Naive thymus-derived CD8-positive, alpha-beta T cell (primary cell): ENCODE data around the gene CHMP4A. TPM values are rescaled to one million over a fixed set of nuclear protein-coding genes. Genes with fewer than 3 reads are reported as not detected.

Experiments used
- ATAC-seq, 2 donors: fragments of 150-1000 bp; cut with Tn5 transposase in 1 of 2; sonication (Bioruptor Pico), chemical (Tn5 transposase) in 1 of 2; 1 replicate in 1 of 2; 2 replicates in 1 of 2; pipeline ENCODE4 v1.10.0; 2021; ENCODE audit warnings: mild to moderate bottlenecking in 2 of 2, moderate library complexity in 2 of 2
- POLR2A ChIA-PET: fragments of 350-600 bp; sonication (Branson Sonifier 250); formaldehyde crosslinking; loops from one replicate; lab custom pipeline; 2021; ENCODE audit warnings: antibody characterized with exemption; lab: Charles Lee
- DNase-seq, 10 donors: peaks; one replicate each; pipeline versions ENCODE4 v3.0.0 to v3.0.0-alpha.2; 2020 to 2022
- H3K27ac Mint-ChIP-seq, 10 donors: one replicate each; pipeline ENCODE4 v1.8.0; 2020 to 2022; ENCODE audit warnings: mild to moderate bottlenecking in 10 of 10, mixed read lengths in 10 of 10, moderate library complexity in 4 of 10, inconsistent platforms in 1 of 10
- H3K27me3 Mint-ChIP-seq, 5 donors: one replicate each; pipeline ENCODE4 v1.8.0; 2021 to 2022; ENCODE audit warnings: mixed read lengths in 5 of 5
- H3K36me3 Mint-ChIP-seq, 3 donors: one replicate each; pipeline ENCODE4 v1.8.0; 2020 to 2022; ENCODE audit warnings: mixed read lengths in 3 of 3, mild to moderate bottlenecking in 2 of 3, inconsistent platforms in 1 of 3
- H3K4me1 Mint-ChIP-seq, 4 donors: one replicate each; pipeline ENCODE4 v1.8.0; 2021 to 2022; ENCODE audit warnings: mixed read lengths in 4 of 4
- H3K4me3 Mint-ChIP-seq, 10 donors: one replicate each; pipeline ENCODE4 v1.8.0; 2020 to 2022; ENCODE audit warnings: mild to moderate bottlenecking in 10 of 10, mixed read lengths in 10 of 10, moderate library complexity in 6 of 10, inconsistent platforms in 1 of 10
- H3K9me3 Mint-ChIP-seq, 9 donors: one replicate each; pipeline ENCODE4 v1.8.0; 2020 to 2022; ENCODE audit warnings: mixed read lengths in 9 of 9, mild to moderate bottlenecking in 3 of 9, inconsistent platforms in 1 of 9, moderate library complexity in 1 of 9
- polyA plus RNA-seq, 3 donors: library from polyadenylated mRNA; unstranded; fragments of 300-500 nt; fragmentation: Illumina TruSeq; gene quantifications; one replicate each; pipeline ENCODE4 v1.2.3, GENCODE V29; 2021
- total RNA-seq, 8 experiments: library from RNA in 2 of 8; stranded (reverse) in 2 of 8; gene quantifications; one replicate each; pipeline ENCODE4 v1.2.3 and lab custom pipeline; 2021 to 2026

The CHMP4A gene
- total and polyA plus RNA-seq, 5 experiments from 2014 or later = 99.4 to 144 (median 133) TPM

GRCh38 chr14:24189059-24189375, 24.3 kb downstream of the CHMP4A start:
- DNase-seq = no peak
- POLR2A ChIA-PET = interaction anchor here (0.6 to 4.8 kb wide), 22 partner anchors 9 to 1170 kb away, joined by 3 to 36 read pairs (median 5); partner anchors contain the start of genes CARMIL3, CBLN3, CHMP4A and DCAF11
- H3K4me1 Mint-ChIP-seq = peaks cover 16 to 63% (median 47%) of the 10 kb centered on the region in 4 donors

GRCh38 chr14:24188251-24189058, 24.8 kb downstream of the CHMP4A start, which contains the start of gene IPO4:
Gene IPO4, minus strand, starts transcription at chr14:24188816. Its CDS starts 29 bp downstream, at chr14:24188787.
- no peaks in the 10 kb centered on the region for H3K9me3 Mint-ChIP-seq
- H3K27me3 Mint-ChIP-seq = peaks cover 0 to 2% (median 0%) of the 10 kb centered on the region in 5 donors
- H3K4me3 Mint-ChIP-seq = peak within 1 kb of the TSS; percentile 80 to 95 (median 90)
- peak; percentile 90 to 97 for ATAC-seq
- H3K4me1 Mint-ChIP-seq = peaks cover 14 to 61% (median 44%) of the 10 kb centered on the region in 4 donors
- POLR2A ChIA-PET = interaction anchor here (0.5 to 4.8 kb wide), 24 partner anchors 8 to 1169 kb away, joined by 3 to 36 read pairs (median 4); partner anchors contain the start of genes CARMIL3, CBLN3, CHMP4A and DCAF11
- DNase-seq = peak; percentile 85 to 98 (median 94)
- peaks cover 0 to 37% (median 10%) of the 10 kb centered on the region in 3 donors for H3K36me3 Mint-ChIP-seq
- H3K27ac Mint-ChIP-seq = peak within 1 kb of the TSS; percentile 83 to 97 (median 94)

More at GRCh38 chr14:24189059-24189375, 24.3 kb downstream of the CHMP4A start:
- Mint-ChIP-seq H3K9me3 (no peaks in the 10 kb centered on the region), H3K36me3 (peaks cover 0 to 31% (median 10%) of the 10 kb centered on the region in 3 donors), H3K4me3 (peak overlapping the region; percentile 80 to 95 (median 90)), H3K27me3 (peaks cover 0 to 2% (median 0%) of the 10 kb centered on the region in 5 donors), H3K27ac (peak overlapping the region; percentile 83 to 97 (median 94))
- ATAC-seq = no peak

GRCh38 chr14:24187539-24187915, 25.8 kb downstream of the CHMP4A start:
- peaks cover 0 to 38% (median 7%) of the 10 kb centered on the region in 3 donors for H3K36me3 Mint-ChIP-seq
- peaks cover 14 to 52% (median 38%) of the 10 kb centered on the region in 4 donors for H3K4me1 Mint-ChIP-seq
- POLR2A ChIA-PET = interaction anchor here (1.1 to 4.8 kb wide), 8 partner anchors 8 to 113 kb away, joined by 3 to 27 read pairs (median 10); partner anchors contain the start of genes CHMP4A, DHRS1, IRF9 and NOP9
- peak overlapping the region in 9 of 10 donors; percentile 83 to 97 (median 94) for H3K27ac Mint-ChIP-seq
- DNase-seq (no peak), ATAC-seq (no peak)
- H3K9me3 Mint-ChIP-seq = no peaks in the 10 kb centered on the region
- H3K4me3 Mint-ChIP-seq = peak overlapping the region; percentile 80 to 95 (median 90)
- H3K27me3 Mint-ChIP-seq = peaks cover 0 to 2% (median 0%) of the 10 kb centered on the region in 5 donors

- ATAC-seq (no peak), DNase-seq (no peak)
- Mint-ChIP-seq H3K9me3 (no peaks in the 10 kb centered on the region), H3K36me3 (peaks cover 0 to 38% (median 6%) of the 10 kb centered on the region in 3 donors), H3K27me3 (peaks cover 0 to 2% (median 0%) of the 10 kb centered on the region in 5 donors), H3K27ac (peak overlapping the region in 8 of 10 donors; percentile 34 to 91 (median 69)), H3K4me3 (peak overlapping the region; percentile 40 to 94 (median 76)), H3K4me1 (peaks cover 12 to 47% (median 33%) of the 10 kb centered on the region in 4 donors)
- POLR2A ChIA-PET = interaction anchor here (0.8 to 4.8 kb wide), 9 partner anchors 9 to 255 kb away, joined by 3 to 27 read pairs (median 9); partner anchors contain the start of genes CHMP4A, DHRS1, IRF9 and NOP9
Observed at GRCh38 chr14:24186831-24187538, 26.3 kb downstream of the CHMP4A start.

- H3K4me3 Mint-ChIP-seq = peak overlapping the region in 1 of 10 donors; percentile 62
- H3K27me3 Mint-ChIP-seq = peaks cover 0 to 2% (median 0%) of the 10 kb centered on the region in 5 donors
- H3K36me3 Mint-ChIP-seq = peaks cover 0 to 36% (median 6%) of the 10 kb centered on the region in 3 donors
- no peaks in the 10 kb centered on the region for H3K9me3 Mint-ChIP-seq
- POLR2A ChIA-PET = interaction anchor here (0.8 to 4.8 kb wide), 8 partner anchors 10 to 85 kb away, joined by 3 to 18 read pairs (median 6); partner anchors contain the start of genes CHMP4A, DCAF11, IRF9 and RABGGTA
- peaks cover 13 to 39% (median 30%) of the 10 kb centered on the region in 4 donors for H3K4me1 Mint-ChIP-seq
- ATAC-seq (no peak), DNase-seq (no peak)
- H3K27ac Mint-ChIP-seq = peak overlapping the region in 2 of 10 donors; percentile 3 to 69
Observed at GRCh38 chr14:24185741-24186140, 27.5 kb downstream of the CHMP4A start.

- Mint-ChIP-seq H3K27ac (peak overlapping the region in 2 of 10 donors; percentile 11 to 31), H3K36me3 (peaks cover 0 to 42% (median 3%) of the 10 kb centered on the region in 3 donors), H3K4me3 (no peak overlapping the region), H3K27me3 (peaks cover 0 to 2% (median 0%) of the 10 kb centered on the region in 5 donors), H3K9me3 (no peaks in the 10 kb centered on the region), H3K4me1 (peaks cover 13 to 34% (median 29%) of the 10 kb centered on the region in 4 donors)
- DNase-seq = no peak
- no peak for ATAC-seq
- POLR2A ChIA-PET = interaction anchor here (1.2 to 2.9 kb wide), 5 partner anchors 10 to 86 kb away, joined by 3 to 12 read pairs (median 6); partner anchors contain the start of genes CHMP4A, DCAF11, IRF9 and RABGGTA
Observed at GRCh38 chr14:24185026-24185425, 28.3 kb downstream of the CHMP4A start.

- POLR2A ChIA-PET = interaction anchor here (1.2 to 1.7 kb wide), 4 partner anchors 11 to 70 kb away, joined by 3 to 7 read pairs (median 6); partner anchors contain the start of genes DCAF11, REC8 and TM9SF1
- peaks cover 0 to 48% (median 3%) of the 10 kb centered on the region in 3 donors for H3K36me3 Mint-ChIP-seq
- DNase-seq = no peak
- no peak overlapping the region for H3K27ac Mint-ChIP-seq
- H3K9me3 Mint-ChIP-seq = no peaks in the 10 kb centered on the region
- peaks cover 0 to 2% (median 0%) of the 10 kb centered on the region in 5 donors for H3K27me3 Mint-ChIP-seq
- no peak overlapping the region for H3K4me3 Mint-ChIP-seq
- peaks cover 13 to 28% (median 24%) of the 10 kb centered on the region in 4 donors for H3K4me1 Mint-ChIP-seq
- ATAC-seq = no peak
Observed at GRCh38 chr14:24184104-24184970, 29.0 kb downstream of the CHMP4A start.

GRCh38 chr14:24183014-24183481, 30.2 kb downstream of the CHMP4A start:
- no peak for DNase-seq
- ATAC-seq = no peak
- POLR2A ChIA-PET = interaction anchor here (1.1 to 1.5 kb wide), 4 partner anchors 11 to 37 kb away, joined by 3 to 6 read pairs (median 4); partner anchors contain the start of genes PSME2 and REC8
- no peak overlapping the region for H3K4me3 Mint-ChIP-seq
- peaks cover 0 to 59% (median 6%) of the 10 kb centered on the region in 3 donors for H3K36me3 Mint-ChIP-seq
- peak overlapping the region in 4 of 10 donors; percentile 46 to 78 (median 60) for H3K27ac Mint-ChIP-seq
- no peaks in the 10 kb centered on the region for H3K27me3 Mint-ChIP-seq
- no peaks in the 10 kb centered on the region for H3K9me3 Mint-ChIP-seq
- H3K4me1 Mint-ChIP-seq = peaks cover 12 to 19% (median 15%) of the 10 kb centered on the region in 4 donors

GRCh38 chr14:24182110-24182882, 31.0 kb downstream of the CHMP4A start:
- no peak overlapping the region for H3K4me3 Mint-ChIP-seq
- no peak for DNase-seq
- H3K36me3 Mint-ChIP-seq = peaks cover 0 to 59% (median 6%) of the 10 kb centered on the region in 3 donors
- H3K4me1 Mint-ChIP-seq = peaks cover 5 to 12% (median 10%) of the 10 kb centered on the region in 4 donors
- ATAC-seq = no peak
- H3K9me3 Mint-ChIP-seq = no peaks in the 10 kb centered on the region
- H3K27ac Mint-ChIP-seq = peak overlapping the region in 7 of 10 donors; percentile 8 to 65 (median 51)
- no peaks in the 10 kb centered on the region for H3K27me3 Mint-ChIP-seq
- POLR2A ChIA-PET = interaction anchor here (1.1 to 1.5 kb wide), 3 partner anchors 10 to 36 kb away, joined by 3 to 6 read pairs (median 3); partner anchors contain the start of genes PSME2 and REC8
